ENCODE data around the gene LCNL1.

Gene LCNL1

DNA sequence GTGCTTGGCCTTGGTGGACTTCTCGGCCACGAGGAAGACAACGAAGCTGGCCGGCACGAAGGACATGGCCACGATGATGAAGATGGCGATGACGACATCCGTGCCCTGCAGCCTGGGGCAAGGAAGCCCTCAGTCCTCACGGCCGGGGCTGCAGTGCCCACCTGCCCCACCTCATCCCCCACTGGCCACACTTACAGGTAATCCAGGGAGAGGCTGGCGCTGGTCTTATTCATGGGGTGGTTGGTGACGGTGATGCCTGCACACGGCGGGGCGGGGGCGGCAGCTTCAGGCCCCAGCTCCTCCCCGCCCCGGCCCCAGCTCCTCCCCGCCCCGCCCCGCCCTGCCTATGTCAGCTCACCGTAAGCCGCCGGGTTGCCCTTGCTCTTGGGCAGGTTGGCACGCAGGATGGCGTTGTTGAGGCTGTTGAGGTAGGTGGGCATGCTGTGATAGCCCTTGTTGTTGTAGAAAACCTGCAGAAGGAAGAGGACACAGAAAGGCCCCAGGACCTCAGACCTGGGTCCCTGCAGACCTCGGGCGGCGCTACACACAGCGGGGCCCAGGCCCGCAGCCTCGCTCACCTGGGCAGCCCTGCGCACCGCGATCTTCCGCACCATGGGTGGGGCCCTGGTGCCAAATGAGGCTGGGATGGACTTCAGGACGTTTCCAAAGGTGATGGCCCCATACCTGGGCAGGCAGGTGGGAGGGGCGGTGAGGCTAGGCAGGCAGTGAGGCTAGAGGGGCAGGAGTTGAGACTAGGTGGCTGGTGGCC lies 29.3 kb downstream of the LCNL1 start:
- DNase-seq (ENCODE audit: low read depth) = no peak

DNA sequence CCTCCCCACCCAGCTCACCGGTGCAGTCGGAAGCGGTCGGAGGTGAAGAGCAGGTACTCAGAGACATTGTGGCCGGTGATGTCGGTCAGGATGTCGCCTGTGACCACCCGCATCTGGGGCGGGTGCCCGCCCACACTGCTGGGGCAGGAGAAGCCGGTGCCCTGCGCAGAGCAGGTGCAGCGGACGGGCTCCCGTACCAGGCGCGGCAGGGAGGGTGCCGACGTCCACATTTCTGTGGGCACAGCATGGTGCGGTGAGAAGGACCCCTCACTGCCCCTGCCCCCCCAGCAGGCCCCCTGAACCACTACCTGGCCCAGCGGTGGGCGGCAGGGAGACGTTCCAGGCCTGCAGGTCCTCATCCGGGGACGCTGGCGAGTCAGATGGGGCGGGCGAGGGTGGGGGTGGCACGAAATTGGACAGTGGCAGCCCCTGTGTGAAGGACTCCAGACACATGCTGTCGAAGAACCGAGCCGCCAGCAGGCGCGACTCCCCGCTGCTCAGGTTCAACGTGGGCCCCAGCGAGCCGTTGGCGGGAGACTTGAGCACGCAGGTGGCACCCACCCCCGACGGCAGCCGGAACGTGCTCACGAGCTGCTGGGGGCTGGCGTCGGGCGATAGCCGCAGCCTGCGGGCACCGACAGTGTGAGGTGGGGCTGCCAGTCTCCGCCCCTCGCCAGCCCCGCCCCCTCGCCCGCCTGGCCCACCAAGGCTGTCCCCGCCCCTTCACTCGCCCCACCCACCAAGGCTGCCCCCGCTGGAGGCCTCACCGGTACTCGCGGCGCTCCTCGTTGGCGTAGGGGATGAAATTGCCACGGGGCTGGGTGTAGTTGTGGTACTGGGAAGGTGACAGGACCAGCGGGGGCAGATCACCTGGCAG lies 30.1 kb downstream of the LCNL1 start:
- DNase-seq (ENCODE audit: low read depth) = no peak

DNA sequence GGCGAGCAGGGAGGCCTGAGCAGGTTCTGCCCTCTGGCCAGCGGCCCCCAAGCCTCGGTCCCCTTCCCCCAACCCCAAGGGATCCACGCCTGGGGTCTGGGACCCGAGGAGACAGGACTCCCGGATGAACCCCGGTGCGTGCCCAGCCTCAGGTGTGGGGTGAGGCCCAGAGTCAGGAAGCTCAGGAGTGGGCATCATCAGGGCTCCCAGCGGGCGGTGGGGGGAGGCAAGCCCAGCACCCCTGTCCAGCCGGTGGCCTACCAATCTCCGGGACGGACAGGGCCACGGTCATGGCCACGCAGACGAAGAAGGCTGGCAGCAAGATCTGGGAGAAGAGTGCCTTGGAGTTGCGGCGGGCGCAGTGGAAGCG lies 30.8 kb downstream of the LCNL1 start:
- DNase-seq (ENCODE audit: low read depth) = no peak

DNA sequence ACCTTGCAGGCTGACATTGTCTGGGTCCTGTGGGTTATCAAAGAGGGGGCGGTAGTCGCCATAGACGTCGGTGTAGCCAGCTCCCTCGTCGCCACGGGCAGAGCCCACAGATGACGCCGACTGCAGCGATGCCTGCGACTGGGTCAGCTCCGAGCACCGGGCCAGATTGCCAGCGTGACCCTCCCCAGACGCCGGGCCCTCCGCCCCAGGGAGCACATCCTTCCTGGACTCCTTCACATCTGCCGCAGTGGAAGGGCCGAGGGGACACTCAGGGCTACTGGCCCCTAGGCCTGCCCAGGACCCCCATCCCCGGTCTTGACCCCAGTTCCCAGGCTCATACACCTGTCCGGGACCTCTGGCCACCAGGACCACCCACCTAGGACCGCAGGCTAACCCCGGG lies 31.4 kb downstream of the LCNL1 start:
- DNase-seq (ENCODE audit: low read depth) = no peak

DNA sequence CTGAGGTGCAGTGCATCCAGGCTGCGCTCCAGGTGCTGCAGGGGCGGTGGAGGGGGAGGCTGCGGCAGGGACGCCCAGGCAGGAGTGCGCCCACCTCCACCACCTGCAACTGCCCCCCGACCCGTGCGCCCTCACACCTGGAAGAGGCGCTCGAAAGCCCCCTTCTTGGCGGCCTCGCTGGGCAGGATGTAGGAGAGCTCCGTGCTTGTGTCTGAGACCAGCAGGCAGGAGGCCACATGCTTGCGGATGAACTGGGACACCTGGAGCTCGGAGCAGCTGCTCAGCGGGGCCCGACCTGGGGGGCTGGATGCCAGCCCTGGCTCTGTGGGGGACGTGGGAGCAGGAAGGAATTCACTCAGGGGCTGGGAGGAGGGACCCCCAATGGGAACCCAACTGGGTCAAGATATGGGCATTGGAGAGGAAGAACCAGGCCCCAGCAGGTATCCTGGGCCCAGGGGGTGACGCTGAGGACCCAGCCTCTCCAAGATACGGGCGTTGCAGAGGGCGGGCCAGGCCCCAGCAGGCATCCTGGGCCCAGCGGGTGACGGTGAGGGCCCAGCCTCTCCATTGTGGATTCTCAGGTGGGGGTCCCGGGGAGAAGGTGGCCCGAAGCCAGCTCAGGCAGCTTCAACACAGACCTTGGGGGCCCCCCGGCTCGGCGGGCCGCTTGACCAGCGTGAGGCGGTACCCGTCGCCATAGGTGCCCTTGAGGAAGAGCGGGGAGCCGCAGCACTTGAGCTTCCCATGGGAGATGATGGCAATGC lies 32.2 kb downstream of the LCNL1 start:
- no peak for DNase-seq (ENCODE audit: low read depth)

DNA sequence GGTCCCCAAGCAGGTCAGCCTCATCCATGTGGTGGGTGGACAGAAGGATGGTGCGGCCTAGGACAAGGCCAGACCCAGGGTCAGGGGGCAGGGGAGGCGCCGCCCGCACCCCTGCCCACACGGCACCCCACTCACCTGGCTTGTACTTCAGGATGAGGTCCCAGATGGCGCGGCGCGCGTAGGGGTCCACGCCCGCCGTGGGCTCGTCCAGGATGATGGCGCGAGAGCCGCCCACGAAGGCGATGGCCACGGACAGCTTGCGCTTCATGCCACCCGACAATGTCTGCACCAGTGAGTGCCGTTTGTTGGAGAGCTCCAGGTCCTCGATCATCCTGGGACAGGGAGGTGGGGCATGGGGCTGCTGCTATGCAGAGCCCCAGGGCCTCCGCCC lies 32.7 kb downstream of the LCNL1 start:
- DNase-seq (ENCODE audit: low read depth) = no peak

DNA sequence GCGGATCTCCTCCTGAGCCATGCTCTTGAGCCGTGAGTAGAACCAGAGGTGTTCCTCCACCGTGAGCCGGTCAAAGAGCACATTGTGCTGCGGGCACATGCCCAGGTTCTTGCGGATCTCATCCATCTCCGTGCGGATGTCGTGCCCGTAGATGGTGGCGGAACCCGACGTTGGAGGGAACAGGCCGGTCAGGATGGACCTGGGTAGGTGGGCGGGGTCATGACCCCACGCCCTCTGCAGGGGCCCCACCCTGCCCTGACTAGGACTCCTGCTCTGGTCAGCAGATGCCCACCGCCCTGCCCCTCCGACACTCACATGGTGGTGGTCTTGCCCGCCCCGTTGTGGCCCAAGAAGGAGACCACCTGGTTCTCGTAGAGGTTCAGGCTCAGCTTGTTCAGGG lies 33.2 kb downstream of the LCNL1 start:
- DNase-seq (ENCODE audit: low read depth) = no peak

DNA sequence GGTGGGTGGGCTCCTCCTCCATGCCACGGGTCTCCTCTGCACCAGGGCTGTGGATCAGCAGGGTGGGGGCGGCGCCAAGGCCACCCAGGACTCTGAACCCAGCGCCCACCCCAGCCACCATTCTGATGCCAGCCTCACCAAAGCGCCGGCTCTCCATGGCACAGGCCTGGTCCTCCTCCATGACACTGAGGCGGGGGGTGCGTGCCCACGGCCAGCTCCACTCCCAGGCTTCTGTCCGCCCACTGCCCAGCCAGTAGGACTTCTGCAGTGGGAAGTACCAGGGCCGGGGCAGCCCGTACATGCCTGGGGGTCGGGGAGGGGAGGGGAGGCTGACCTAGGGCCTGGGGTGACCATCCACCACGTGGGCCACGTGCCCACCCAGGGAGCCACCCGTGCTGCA lies 33.6 kb downstream of the LCNL1 start:
- no peak for DNase-seq (ENCODE audit: low read depth)

DNA sequence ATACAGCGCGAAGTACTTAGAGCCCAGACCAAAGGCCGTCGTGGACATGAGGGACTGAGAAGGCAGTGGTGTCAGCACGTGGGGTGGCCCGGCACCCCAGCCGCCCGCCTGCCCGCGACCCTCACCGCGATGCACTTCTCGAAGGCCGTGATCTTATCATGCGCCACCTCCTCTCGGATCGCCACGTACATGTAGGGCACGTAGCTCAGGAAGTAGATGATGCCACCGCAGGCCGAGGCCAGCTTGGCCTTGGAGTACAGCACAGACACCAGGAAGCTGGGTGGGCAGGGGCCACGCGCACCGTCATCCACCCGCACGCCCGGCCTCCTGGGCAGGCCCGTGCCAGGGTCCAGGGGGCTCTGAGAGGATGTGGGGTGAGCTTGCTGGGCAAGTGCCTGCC lies 34.3 kb downstream of the LCNL1 start:
- DNase-seq (ENCODE audit: low read depth) = no peak

DNA sequence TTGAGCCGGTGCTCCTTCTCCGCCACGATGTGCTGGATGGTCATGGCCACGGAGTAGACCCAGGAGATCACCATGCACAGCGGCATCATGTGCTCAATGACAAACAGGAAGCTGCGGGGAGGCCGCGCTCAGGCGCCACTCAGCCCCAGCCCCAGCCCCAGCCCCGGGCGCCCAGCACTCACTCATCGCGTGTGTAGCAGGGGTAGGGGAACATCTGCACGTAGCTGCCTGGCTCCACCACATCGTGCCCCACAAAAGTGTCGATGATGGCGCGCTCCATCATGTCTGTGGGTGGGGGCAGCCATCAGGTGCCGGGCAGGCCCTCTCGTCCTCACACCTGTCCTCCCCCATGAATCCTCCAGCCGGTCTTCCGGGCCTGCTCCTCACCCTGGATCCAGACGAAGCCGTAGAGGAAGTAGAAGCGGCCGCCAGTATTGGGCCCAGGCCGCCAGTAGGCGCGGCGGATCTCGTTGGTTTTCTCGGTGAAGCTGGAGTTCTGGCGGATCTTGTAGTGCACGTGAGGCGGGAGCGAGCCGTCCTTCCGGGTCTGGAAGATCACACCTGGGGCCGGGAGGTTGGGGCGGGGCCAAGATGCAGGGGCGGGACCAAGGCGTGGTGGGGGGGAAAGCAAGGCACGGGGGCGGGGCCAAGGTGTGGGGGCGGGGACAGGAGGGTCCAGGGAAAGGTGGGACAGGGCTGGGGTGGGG lies 35.2 kb downstream of the LCNL1 start:
- DNase-seq (ENCODE audit: low read depth) = no peak

DNA sequence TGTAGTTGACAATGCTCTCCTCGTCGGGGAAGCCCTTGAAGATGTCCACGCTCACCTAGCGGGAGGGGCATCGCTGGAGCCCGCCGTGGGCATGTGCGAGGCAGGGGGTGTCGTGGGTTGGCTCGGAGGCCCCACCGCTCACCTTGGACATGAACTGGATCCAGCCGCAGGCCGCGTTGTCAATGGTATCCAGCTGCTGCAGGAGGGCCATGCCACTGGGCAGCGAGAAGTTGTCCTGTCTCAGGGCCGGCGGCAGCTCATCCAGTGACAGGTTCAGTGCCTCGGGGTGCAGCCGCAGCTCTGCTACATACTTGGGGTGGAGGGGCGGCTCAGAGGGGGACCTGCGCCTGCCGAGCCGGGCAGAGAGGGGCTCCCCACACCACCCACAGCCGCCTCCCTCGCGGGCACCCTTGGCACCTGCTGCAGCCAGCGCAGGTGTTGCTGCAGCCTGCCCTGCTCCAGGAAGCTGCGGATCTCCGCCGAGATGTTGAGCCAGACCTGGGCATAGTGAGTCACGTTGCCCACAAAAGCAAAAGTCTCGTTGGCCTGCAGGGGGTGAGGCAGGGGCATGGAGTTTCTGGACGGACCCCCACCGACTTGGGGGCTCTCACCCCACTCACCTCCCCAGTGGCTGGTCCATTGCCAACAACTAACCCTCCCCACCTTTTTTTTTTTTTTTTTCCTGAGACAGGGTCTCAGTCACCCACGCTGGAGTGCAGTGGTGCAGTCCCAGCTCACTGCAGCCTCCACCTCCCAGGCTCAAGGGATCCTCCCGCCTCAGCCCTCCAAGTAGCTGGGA lies 36.2 kb downstream of the LCNL1 start:
- DNase-seq (ENCODE audit: low read depth) = no peak

DNA sequence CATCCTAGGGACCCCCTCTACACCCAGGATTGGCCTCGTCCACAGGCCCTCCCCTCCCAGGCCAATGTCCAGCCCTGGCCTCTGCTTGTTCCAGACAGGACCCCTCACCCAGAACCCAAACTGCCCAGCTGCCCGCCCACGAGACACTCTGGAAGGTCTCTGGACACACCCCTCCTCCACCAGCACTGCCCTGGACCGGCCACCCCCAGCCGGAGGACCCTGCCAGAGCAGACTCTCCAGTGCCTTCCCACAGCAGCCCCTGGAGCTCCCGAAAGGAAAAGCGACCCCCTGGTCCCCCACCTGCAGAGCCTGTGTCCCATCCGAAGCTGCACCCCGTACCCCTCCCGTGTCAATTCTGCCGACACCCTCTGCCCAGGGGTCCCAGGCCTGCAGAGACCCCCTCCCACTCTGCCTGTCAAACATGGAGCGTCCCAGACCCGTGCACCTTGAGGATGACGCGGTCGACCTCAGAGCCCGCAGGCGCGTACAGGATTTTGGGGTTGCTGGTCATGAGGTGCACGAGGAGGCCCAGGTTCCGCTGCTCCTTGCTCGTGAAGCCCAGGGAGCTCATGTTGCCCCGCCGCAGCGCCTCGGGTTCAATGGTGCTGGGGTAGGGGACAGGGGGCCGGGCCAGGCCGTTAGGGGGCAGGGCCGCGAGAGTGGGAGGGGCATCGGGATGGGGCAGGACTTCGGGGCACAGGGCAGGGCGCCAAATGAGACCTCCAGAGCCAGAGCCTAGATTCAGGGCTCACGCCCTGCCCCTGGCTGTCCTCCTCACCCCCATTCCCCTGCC lies 37.3 kb downstream of the LCNL1 start:
- no peak for DNase-seq (ENCODE audit: low read depth)

DNA sequence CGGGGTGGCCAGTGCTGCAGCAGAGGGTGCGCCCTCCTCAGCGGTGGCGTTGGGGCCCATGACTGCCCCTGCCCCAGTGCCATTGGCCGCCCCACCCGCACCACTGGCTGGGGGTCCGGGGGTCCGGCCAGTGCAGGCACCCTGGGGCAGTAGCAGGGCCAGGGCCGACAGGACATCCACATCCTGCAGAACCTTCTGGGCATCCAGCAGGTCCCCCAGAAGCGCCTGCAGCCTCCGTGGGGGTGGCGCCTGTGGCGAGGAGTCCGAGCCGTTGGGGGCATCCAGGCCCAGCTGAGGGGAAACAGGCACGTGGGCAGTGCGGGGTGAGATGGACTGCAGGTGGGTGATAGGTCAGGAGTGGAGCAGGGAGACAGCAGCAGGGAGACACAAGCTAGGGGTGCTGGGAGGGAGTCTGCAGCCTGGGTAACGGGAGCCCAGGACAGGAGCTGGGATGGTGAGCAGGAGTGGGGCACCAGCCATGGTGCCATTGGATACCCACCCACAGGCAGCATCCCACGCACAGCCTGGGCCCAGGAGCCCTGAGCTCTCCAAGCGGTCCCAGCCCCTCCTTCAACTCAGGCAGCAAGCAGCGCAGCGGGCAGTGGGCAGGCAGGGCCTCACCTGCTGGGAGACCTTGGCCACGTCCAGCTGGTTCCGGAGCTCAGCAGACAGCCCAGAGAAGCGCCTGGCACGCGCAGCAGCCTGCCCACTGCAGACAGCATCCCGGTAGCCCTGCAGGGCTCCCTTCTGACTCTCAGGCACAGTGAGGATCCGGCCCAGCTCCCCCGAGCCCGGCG lies 38.2 kb downstream of the LCNL1 start:
- DNase-seq (ENCODE audit: low read depth) = no peak

DNA sequence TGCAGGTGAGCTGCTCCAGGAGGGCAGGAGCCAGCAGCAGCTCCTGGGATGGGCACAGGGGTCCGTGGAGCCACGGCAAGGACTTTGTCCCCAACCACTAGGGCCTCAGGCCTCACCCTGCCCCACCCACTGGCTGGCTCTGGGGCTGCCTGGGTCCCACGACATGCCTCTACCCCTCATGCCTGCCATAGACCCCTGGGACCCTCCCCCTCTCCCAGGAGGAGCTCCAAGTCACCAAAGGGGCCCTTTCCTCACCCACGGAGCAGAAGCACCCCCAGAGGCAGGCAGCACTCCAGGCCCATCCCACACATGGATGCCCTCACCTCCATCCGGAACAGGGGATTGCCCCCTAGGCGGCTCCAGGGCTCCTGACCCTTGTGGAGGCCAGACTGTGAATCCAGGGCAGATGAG lies 38.8 kb downstream of the LCNL1 start:
- DNase-seq (ENCODE audit: low read depth) = no peak

DNA sequence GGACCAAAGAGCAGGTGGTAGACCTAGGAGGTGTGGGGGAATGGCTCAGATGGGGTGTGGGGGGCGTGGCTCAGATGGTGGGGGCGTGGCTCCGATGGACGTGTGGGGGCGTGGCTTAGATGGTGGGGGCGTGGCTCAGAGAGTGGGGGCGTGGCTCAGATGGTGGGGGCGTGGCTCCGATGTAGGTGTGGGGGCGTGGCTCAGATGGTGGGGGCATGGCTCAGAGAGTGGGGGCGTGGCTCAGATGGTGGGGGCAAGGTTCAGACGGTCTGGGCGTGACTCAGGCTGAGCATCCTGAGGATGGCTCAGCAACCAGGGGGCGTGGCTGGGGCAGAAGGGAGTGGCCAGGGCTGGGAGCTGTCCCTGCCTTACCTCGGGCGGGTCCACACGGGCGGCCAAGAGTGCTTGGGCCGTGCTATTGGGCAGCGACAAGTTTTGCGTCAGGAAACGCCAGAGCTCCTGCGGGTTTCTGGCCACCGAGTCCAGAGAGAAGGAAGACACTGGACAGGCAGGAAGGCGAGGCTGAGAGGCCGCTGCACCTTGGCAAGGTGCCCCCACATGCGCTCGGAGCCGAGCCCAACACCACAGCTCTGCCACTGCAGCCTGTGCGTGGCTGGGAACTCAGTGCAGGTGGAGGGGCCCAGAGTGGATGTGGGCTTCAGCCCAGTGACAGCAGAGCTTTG lies 39.3 kb downstream of the LCNL1 start:
- peak; percentile 71 for DNase-seq (ENCODE audit: low read depth)

DNA sequence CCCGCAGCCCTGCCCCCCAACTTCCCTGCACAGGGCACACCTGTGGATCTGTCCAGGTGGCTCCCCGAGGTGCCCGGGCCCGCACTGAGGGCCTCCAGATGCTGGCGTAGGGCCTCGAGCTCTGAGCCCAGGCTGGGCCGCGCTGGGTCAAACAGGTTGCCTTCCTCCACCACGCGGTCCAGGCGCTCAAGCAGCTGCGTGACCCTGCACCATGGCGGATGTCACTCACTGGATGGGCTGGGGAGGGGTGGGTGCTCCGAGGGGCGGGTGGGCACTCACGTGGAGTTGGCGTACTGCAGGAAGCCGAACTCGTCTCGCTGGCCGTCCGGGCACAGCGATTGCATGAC lies 39.8 kb downstream of the LCNL1 start:
- DNase-seq (ENCODE audit: low read depth) = no peak

DNA sequence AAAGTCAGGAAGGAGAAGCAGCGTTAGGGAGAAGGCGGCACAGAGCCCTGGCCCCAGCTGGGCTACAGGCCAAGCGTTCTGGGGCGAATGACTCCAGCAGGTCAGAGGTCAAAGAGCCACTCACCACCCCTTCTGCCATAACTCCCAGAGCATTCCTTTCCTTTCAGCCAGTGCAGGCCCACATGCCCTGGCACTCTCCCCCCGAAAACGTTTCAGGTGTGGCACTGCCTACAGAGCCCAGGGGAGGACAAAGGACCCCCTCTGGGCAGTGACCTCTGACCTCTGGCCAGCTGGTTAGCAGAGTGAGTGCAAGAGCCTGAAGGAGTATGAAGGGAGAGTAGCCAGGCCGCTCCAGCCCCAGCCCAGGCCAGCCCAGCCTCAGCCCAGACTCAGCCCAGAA lies 40.4 kb downstream of the LCNL1 start:
- DNase-seq (ENCODE audit: low read depth) = no peak

DNA sequence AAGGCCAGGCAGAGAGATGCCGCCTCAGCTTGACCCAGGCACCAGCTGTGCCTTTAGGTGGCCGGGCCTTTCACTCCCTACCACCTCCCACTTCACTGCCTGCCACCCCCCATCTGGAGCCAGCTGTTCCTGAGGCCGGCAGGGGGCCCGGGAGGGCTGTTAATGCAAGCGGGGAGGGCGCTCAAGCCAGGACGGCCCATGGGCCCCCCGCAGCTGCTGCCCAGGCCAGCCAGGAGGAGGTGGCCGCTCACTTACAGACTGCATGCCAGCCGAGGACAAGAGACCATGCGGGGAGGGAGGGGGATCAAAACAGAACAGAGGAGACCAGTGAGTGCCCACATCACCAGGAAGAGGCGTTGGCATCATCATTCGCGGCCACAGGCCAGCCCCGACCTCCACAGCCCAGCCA lies 40.8 kb downstream of the LCNL1 start:
- no peak for DNase-seq (ENCODE audit: low read depth)

DNA sequence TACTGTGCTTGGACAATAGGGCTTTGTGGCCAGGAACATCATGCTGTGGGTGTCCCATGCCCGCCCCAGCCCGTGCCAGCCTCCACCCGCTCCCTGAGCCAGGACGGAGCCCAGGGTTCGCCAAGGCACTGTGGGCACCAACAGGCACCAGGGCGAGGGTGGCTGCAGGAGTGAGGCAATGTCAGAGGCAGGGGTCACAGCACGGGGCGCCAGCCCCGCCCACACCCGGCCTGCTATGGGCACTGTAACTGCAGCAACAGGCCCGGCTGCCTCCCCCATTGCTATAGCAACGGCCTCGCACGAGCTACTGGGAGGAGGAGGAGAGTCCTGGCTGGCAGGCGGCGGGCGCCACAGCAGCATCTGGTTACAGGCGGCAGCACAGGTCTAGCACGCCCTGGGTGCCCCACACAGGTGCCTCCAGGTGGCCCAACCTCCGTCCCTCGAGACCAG lies 42.7 kb downstream of the LCNL1 start:
- DNase-seq (ENCODE audit: low read depth) = no peak

All from EH (cell line).